Esophagus muscularis mucosa (tissue), 4 donors: ENCODE results near the gene ZBTB46. TPM values are rescaled to one million over a fixed set of nuclear protein-coding genes. Genes with fewer than 3 reads are reported as not detected.

Experiments used
- DNase-seq: peaks from one replicate; pipeline ENCODE4 v3.0.0-alpha.2; 2017; ENCODE audit errors: extremely low spot score
- H3K27ac ChIP-seq, 4 donors: fragments of 200-600 bp; sonication (generic); replicated peaks in 1 of 4; 1 replicate in 3 of 4; 2 replicates in 1 of 4; pipeline ENCODE4 v1.5.1; 2016 to 2019; ENCODE audit warnings: mild to moderate bottlenecking in 1 of 4
- H3K27me3 ChIP-seq, 4 donors: fragments of 200-600 bp; sonication (generic); one replicate each; pipeline versions ENCODE4 v1.5.1 to v1.6.0; 2016 to 2019
- H3K36me3 ChIP-seq, 4 donors: fragments of 200-600 bp; sonication (generic); one replicate each; pipeline ENCODE4 v1.5.1; 2016 to 2019
- H3K4me1 ChIP-seq, 4 donors: fragments of 200-600 bp; sonication (generic); one replicate each; pipeline ENCODE4 v1.5.1; 2016 to 2019
- H3K4me3 ChIP-seq, 4 donors: fragments of 200-600 bp; sonication (generic); 1 replicate in 2 of 4; 2 replicates in 2 of 4; pipeline ENCODE4 v1.5.1; 2016 to 2019; ENCODE audit warnings: mild to moderate bottlenecking in 4 of 4, moderate library complexity in 1 of 4
- H3K9me3 ChIP-seq, 4 donors: fragments of 200-600 bp; sonication (generic); 1 replicate in 3 of 4; 2 replicates in 1 of 4; pipeline ENCODE4 v1.5.1; 2016 to 2019
- EP300 ChIP-seq: sonication (generic); formaldehyde crosslinking; IDR thresholded peaks from one replicate; pipeline ENCODE4 v1.6.1; 2017; ENCODE audit warnings: antibody characterized with exemption
- POLR2A ChIP-seq: fragments of 450-650 bp; IDR thresholded peaks from one replicate; pipeline ENCODE4 v1.6.1; 2017; ENCODE audit warnings: antibody characterized with exemption, moderate library complexity, mild to moderate bottlenecking, low read depth
- POLR2AphosphoS5 ChIP-seq, 2 donors: sonication (generic); formaldehyde crosslinking; IDR thresholded peaks; one replicate each; pipeline ENCODE4 v1.6.1; 2017; ENCODE audit warnings: antibody characterized with exemption in 2 of 2
- WGBS: methylation state at CpG from one replicate; pipeline ENCODE4 v1.1.5; 2018; 5-methylcytosine and 5-hydroxymethylcytosine counted together
- intact Hi-C: fragments of 100-400 bp; cut with DNase I; formaldehyde crosslinking; loops from one replicate; pipeline ENCODE4 v1.15.1; 2023
- total RNA-seq, 4 donors: library from RNA; depleted of rRNA; stranded (reverse); fragments of >200 nt; gene quantifications; one replicate each; pipeline versions ENCODE4 v1.1.0 to v1.2.1, GENCODE V29; 2016
- TF ChIP-seq, protein P1 (sequence below), 3 experiments: fragments of 200-600 bp in 2 of 3; fragments of 450-650 bp in 1 of 3; sonication (generic) in 2 of 3; IDR thresholded peaks; one replicate each; pipeline ENCODE4 v1.5.1; 2017 to 2019; ENCODE audit warnings: antibody characterized with exemption in 3 of 3, mild to moderate bottlenecking in 2 of 3, moderate library complexity in 1 of 3

Gene ZBTB46
- total RNA-seq, 4 donors from 2014 or later: 9.6 to 22.8 (median 13.8) TPM

DNA sequence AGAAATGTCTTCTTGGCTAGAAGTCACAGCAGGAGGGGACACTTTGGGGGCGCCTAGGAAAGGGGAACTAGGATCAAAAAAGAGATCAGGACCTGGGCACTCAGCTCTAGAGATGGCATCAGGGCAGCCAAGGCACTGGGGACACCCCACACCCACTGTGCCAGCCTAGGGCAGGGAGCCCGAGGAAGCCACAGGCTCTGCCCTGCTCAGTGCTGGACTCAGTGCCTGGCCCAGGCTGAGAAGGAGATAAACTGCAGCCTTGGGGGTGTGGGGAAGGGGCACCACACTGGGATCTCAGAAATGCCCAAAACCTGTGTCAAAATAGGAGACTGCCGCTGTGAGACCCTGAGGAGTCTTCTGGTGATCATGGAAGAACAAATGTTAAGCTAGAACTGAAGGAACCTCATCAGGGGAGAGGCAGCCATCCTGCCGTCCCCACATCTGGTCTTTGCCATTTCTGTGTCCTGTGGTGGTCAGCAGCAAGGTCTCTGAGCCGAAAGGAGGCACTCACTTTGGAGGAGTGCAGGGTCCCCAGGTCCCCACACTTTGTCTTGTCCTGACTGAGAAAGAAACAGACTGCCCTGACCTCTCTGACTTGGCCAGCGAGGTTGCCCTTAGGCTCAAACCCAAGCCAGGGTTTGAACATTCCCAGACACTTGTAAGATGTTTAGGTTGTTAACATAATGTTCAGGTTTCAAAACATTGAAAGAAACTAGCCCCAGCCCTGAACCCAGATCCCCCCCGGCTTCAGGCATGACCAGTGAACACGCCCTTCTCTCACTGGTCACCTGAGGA, 125.6 kb downstream of the ZBTB46 start:
- peaks cover 19 to 72% (median 58%) of the 10 kb centered on the region in 4 donors for H3K36me3 ChIP-seq
- TF ChIP-seq, protein P1, sequence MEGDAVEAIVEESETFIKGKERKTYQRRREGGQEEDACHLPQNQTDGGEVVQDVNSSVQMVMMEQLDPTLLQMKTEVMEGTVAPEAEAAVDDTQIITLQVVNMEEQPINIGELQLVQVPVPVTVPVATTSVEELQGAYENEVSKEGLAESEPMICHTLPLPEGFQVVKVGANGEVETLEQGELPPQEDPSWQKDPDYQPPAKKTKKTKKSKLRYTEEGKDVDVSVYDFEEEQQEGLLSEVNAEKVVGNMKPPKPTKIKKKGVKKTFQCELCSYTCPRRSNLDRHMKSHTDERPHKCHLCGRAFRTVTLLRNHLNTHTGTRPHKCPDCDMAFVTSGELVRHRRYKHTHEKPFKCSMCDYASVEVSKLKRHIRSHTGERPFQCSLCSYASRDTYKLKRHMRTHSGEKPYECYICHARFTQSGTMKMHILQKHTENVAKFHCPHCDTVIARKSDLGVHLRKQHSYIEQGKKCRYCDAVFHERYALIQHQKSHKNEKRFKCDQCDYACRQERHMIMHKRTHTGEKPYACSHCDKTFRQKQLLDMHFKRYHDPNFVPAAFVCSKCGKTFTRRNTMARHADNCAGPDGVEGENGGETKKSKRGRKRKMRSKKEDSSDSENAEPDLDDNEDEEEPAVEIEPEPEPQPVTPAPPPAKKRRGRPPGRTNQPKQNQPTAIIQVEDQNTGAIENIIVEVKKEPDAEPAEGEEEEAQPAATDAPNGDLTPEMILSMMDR (IDR thresholded peaks at IDR 0.05): no peak
- TF ChIP-seq POLR2AphosphoS5 (IDR thresholded peaks at IDR 0.05): no peak
- no peak for TF ChIP-seq POLR2A
- no peak for TF ChIP-seq EP300

DNA sequence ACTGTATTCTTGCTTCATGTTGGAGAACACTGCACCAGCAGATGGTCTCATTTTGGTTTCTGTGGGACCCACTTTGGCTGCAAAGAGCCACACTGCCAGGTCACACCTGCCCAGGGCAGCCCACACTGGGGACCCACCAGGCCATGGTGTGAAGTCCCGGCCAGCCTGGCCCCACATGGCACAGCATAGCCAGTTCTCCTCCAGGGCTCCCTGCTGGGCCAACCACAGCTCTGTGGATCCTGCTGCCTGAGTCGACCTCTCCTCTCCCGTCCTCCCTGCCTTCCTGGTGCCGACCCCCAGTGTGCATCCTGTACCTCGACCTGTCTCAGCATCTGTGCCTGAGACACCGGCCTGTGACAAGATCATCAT, 126.3 kb downstream of the ZBTB46 start:
- TF ChIP-seq EP300 (no peak), POLR2A (no peak), POLR2AphosphoS5 (IDR thresholded peaks at IDR 0.05) (no peak)
- TF ChIP-seq, protein P1 (IDR thresholded peaks at IDR 0.05): no peak
- peaks cover 29 to 55% (median 36%) of the 10 kb centered on the region in 4 donors for H3K4me1 ChIP-seq
- H3K9me3 ChIP-seq: no peaks in the 10 kb centered on the region
- H3K36me3 ChIP-seq: peaks cover 19 to 70% (median 60%) of the 10 kb centered on the region in 4 donors
- H3K4me3 ChIP-seq: no peak overlapping the region
- H3K27me3 ChIP-seq: no peaks in the 10 kb centered on the region
- WGBS: 82% methylated on average over 6 of the region's 6 CpGs
- intact Hi-C loops: loop anchor here (5.0 kb wide), 1 partner anchor 47 kb away; the partner anchor contains the start of gene RTEL1
- DNase-seq: no peak
- H3K27ac ChIP-seq: no peak overlapping the region

More for the DNA sequence above, 125.6 kb downstream of the ZBTB46 start:
- DNase-seq: no peak
- intact Hi-C loops: loop anchor here (5.0 kb wide), 1 partner anchor 48 kb away; the partner anchor contains the start of gene RTEL1
- WGBS: 81% methylated on average over 7 of the region's 8 CpGs
- no peaks in the 10 kb centered on the region for H3K27me3 ChIP-seq
- no peaks in the 10 kb centered on the region for H3K9me3 ChIP-seq
- no peak overlapping the region for H3K4me3 ChIP-seq
- H3K27ac ChIP-seq: peak overlapping the region in 1 of 4 donors; percentile 96
- peaks cover 25 to 54% (median 36%) of the 10 kb centered on the region in 4 donors for H3K4me1 ChIP-seq

DNA sequence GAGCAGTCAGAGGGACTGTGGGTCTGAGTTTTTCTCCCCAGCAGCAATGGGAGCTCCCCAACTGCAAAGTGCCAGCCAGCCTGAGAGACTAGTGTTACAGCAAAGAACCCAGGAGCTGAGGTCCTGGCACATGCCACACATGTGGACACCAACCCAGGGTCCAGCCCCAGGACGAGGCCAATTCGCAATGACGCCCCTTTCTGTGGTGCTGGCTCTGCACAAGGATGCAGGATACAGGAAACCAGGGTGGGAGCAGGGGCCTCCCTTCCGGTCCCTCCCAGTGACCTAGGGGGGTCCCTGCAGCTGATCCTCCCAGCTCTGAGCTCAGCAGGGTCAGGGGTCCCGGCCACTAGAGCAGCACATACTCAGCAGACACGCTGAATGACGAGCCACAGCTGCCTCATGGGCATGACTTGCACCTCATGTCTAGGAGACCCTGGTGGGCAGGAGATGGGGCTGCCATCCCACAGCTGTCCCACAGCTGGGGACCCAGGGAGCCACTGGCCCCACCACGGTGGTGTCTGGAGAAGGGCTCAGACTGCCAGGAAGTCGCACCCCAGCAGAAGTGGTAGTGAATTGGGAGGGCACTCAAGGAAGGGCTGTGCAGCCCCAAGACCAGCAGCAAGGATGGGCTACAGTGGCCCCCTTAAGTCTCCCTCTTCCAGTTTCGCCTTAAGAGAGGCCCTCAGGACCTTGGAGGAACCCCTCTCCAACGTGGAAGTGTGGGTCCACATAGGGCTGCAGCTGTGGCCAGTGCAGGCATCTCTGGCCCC, 126.9 kb downstream of the ZBTB46 start:
- H3K27me3 ChIP-seq: no peaks in the 10 kb centered on the region
- peaks cover 19 to 64% (median 59%) of the 10 kb centered on the region in 4 donors for H3K36me3 ChIP-seq
- H3K9me3 ChIP-seq: no peaks in the 10 kb centered on the region
- intact Hi-C loops: no loop called here
- no peak overlapping the region for H3K27ac ChIP-seq
- TF ChIP-seq EP300: no peak
- no peak for TF ChIP-seq POLR2A
- no peak for TF ChIP-seq POLR2AphosphoS5 (IDR thresholded peaks at IDR 0.05)
- TF ChIP-seq, protein P1 (IDR thresholded peaks at IDR 0.05): no peak
- peaks cover 30 to 55% (median 36%) of the 10 kb centered on the region in 4 donors for H3K4me1 ChIP-seq
- DNase-seq: no peak
- no peak overlapping the region for H3K4me3 ChIP-seq
- WGBS: 89% methylated on average over 9 of the region's 11 CpGs

DNA sequence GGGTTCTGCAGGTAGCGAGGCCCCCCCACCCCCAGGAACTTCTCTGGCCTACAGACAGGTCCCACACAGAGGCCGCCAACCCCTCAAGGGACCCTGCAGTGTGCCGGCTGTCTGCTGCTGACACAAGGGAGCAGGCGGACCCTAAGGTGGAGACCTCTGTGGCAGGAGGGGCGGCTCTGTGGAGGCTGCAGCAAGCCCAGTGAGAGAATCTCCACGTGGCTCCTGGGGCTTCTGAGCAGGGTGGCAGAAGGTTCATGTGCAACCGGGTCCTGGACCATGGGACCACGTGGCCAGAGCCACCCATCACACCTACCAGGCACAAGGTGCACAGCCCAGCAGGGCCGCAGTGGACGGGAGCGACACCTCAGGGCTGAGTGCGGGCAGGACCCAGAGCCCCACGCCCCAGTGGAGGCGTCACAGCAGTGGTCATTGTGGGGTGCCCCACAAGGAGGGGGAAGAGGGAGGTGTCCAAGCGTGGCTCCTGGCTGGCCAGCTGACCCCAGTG, 127.5 kb downstream of the ZBTB46 start:
- intact Hi-C loops: no loop called here
- DNase-seq: no peak
- TF ChIP-seq, protein P1 (IDR thresholded peaks at IDR 0.05): no peak
- TF ChIP-seq POLR2A: no peak
- no peak for TF ChIP-seq POLR2AphosphoS5 (IDR thresholded peaks at IDR 0.05)
- no peak for TF ChIP-seq EP300
- Histone ChIP-seq H3K27ac (no peak overlapping the region), H3K4me3 (no peak overlapping the region), H3K4me1 (peaks cover 30 to 55% (median 36%) of the 10 kb centered on the region in 4 donors), H3K36me3 (peaks cover 19 to 61% (median 56%) of the 10 kb centered on the region in 4 donors), H3K27me3 (no peaks in the 10 kb centered on the region), H3K9me3 (no peaks in the 10 kb centered on the region)
- WGBS: 88% methylated on average over 11 of the region's 15 CpGs
